ENCODE measurements around the gene MARCHF4. TPM values are rescaled to one million over a fixed set of nuclear protein-coding genes. Genes with fewer than 3 reads are reported as not detected.
"Not testable (repeated sequence)": the region's sequence is repeated elsewhere in the genome, so short reads cannot be mapped to it uniquely, and the experiment has no call there.

MARCHF4 gene
- total RNA-seq, 1 donor from 2014 or later, result 1.3 TPM

GRCh38 chr2:216389570-216389969 lies 17.3 kb upstream of the MARCHF4 start:
- Mint-ChIP-seq H3K36me3 (ENCODE audit: unreplicated experiment) (no peaks in the 10 kb centered on the region), H3K4me1 (ENCODE audit: unreplicated experiment) (no peaks in the 10 kb centered on the region), H3K27ac (ENCODE audit: unreplicated experiment) (no peak overlapping the region), H3K4me3 (ENCODE audit: unreplicated experiment) (no peak overlapping the region), H3K9me3 (ENCODE audit: unreplicated experiment) (no peaks in the 10 kb centered on the region), H3K27me3 (ENCODE audit: unreplicated experiment) (no peaks in the 10 kb centered on the region)
- TF ChIP-seq CTCF (IDR thresholded peaks at IDR 0.05), result no peak
- no peak for DNase-seq (ENCODE audit: extremely low spot score, unreplicated experiment)

GRCh38 chr2:216388046-216388884 lies 16.0 kb upstream of the MARCHF4 start:
- H3K27ac Mint-ChIP-seq (ENCODE audit: unreplicated experiment), result no peak overlapping the region
- H3K9me3 Mint-ChIP-seq (ENCODE audit: unreplicated experiment), result no peaks in the 10 kb centered on the region
- H3K4me3 Mint-ChIP-seq (ENCODE audit: unreplicated experiment), result no peak overlapping the region
- H3K4me1 Mint-ChIP-seq (ENCODE audit: unreplicated experiment), result no peaks in the 10 kb centered on the region
- DNase-seq (ENCODE audit: extremely low spot score, unreplicated experiment), result no peak
- no peaks in the 10 kb centered on the region for H3K27me3 Mint-ChIP-seq (ENCODE audit: unreplicated experiment)
- no peaks in the 10 kb centered on the region for H3K36me3 Mint-ChIP-seq (ENCODE audit: unreplicated experiment)
- no peak for TF ChIP-seq CTCF (IDR thresholded peaks at IDR 0.05)

- DNase-seq (ENCODE audit: extremely low spot score, unreplicated experiment), result no peak
- Mint-ChIP-seq H3K36me3 (ENCODE audit: unreplicated experiment) (no peaks in the 10 kb centered on the region), H3K4me1 (ENCODE audit: unreplicated experiment) (no peaks in the 10 kb centered on the region), H3K27me3 (ENCODE audit: unreplicated experiment) (no peaks in the 10 kb centered on the region), H3K9me3 (ENCODE audit: unreplicated experiment) (no peaks in the 10 kb centered on the region), H3K4me3 (ENCODE audit: unreplicated experiment) (no peak overlapping the region), H3K27ac (ENCODE audit: unreplicated experiment) (no peak overlapping the region)
- TF ChIP-seq CTCF (IDR thresholded peaks at IDR 0.05), result no peak
Observed at GRCh38 chr2:216387262-216387661, 15.0 kb upstream of the MARCHF4 start.

GRCh38 chr2:216385478-216385877 lies 13.2 kb upstream of the MARCHF4 start:
- Mint-ChIP-seq H3K4me3 (ENCODE audit: unreplicated experiment) (no peak overlapping the region), H3K27me3 (ENCODE audit: unreplicated experiment) (no peaks in the 10 kb centered on the region), H3K4me1 (ENCODE audit: unreplicated experiment) (no peaks in the 10 kb centered on the region), H3K27ac (ENCODE audit: unreplicated experiment) (no peak overlapping the region), H3K9me3 (ENCODE audit: unreplicated experiment) (no peaks in the 10 kb centered on the region), H3K36me3 (ENCODE audit: unreplicated experiment) (no peaks in the 10 kb centered on the region)
- no peak for TF ChIP-seq CTCF (IDR thresholded peaks at IDR 0.05)
- DNase-seq (ENCODE audit: extremely low spot score, unreplicated experiment), result no peak

- not testable (repeated sequence) for H3K4me3 Mint-ChIP-seq (ENCODE audit: unreplicated experiment); H3K27me3 Mint-ChIP-seq (ENCODE audit: unreplicated experiment); H3K9me3 Mint-ChIP-seq (ENCODE audit: unreplicated experiment); H3K36me3 Mint-ChIP-seq (ENCODE audit: unreplicated experiment); DNase-seq (ENCODE audit: extremely low spot score, unreplicated experiment); H3K4me1 Mint-ChIP-seq (ENCODE audit: unreplicated experiment); H3K27ac Mint-ChIP-seq (ENCODE audit: unreplicated experiment)
Observed at GRCh38 chr2:216384409-216384808, 12.1 kb upstream of the MARCHF4 start.
